NT2/D1 (cell line): Measurements from ENCODE around the gene TINAGL1.

Experiments
- DNase-seq: peaks from one replicate; pipeline ENCODE4 v3.0.0-alpha.2; 2011; ENCODE audit warnings: low read depth, low spot score
- H3K27me3 ChIP-seq: 2 replicates; pipeline ENCODE4 v1.6.0; 2011; ENCODE audit warnings: mild to moderate bottlenecking; ENCODE audit not compliant: insufficient read length, insufficient read depth
- H3K36me3 ChIP-seq: 2 replicates; pipeline ENCODE4 v1.6.1; 2011; ENCODE audit warnings: mild to moderate bottlenecking, low read length, mixed read lengths; ENCODE audit not compliant: insufficient read depth, insufficient read length
- H3K4me1 ChIP-seq: 2 replicates; pipeline ENCODE4 v1.5.1; 2011; ENCODE audit not compliant: insufficient read depth, insufficient read length
- H3K4me3 ChIP-seq: 2 replicates; pipeline ENCODE4 v1.5.1; 2011; ENCODE audit warnings: low read depth; ENCODE audit not compliant: insufficient read length
- H3K9ac ChIP-seq: 2 replicates; pipeline ENCODE4 v1.6.0; 2011; ENCODE audit warnings: low read depth; ENCODE audit not compliant: insufficient read length
- H3K9me3 ChIP-seq: 2 replicates; pipeline ENCODE4 v1.5.1; 2011; ENCODE audit warnings: mild to moderate bottlenecking, low read length; ENCODE audit not compliant: insufficient read depth
- SUZ12 ChIP-seq: IDR thresholded peaks from 2 replicates; pipeline ENCODE4 v1.6.1; 2011; ENCODE audit not compliant: insufficient read length, insufficient read depth; ENCODE audit errors: extremely low read depth
- YY1 ChIP-seq: IDR thresholded peaks from 2 replicates; pipeline ENCODE4 v1.6.1; 2011; ENCODE audit not compliant: insufficient read length, insufficient read depth
- ZNF274 ChIP-seq: IDR thresholded peaks from 2 replicates; pipeline ENCODE4 v1.6.1; 2011; ENCODE audit warnings: mild to moderate bottlenecking, low read depth, low read length

TINAGL1 gene

GRCh38 chr1:31574749-31575368, 1.5 kb upstream of the TINAGL1 start:
- no peak for DNase-seq
- no peaks in the 10 kb centered on the region for H3K9me3 ChIP-seq
- peaks cover 32% of the 10 kb centered on the region for H3K4me1 ChIP-seq
- no peak overlapping the region for H3K9ac ChIP-seq
- peaks cover 3% of the 10 kb centered on the region for H3K27me3 ChIP-seq
- H3K4me3 ChIP-seq, result no peak overlapping the region
- no peaks in the 10 kb centered on the region for H3K36me3 ChIP-seq
- no peak for TF ChIP-seq ZNF274
- no peak for TF ChIP-seq SUZ12
- TF ChIP-seq YY1, result no peak

- Histone ChIP-seq H3K27me3 (no peaks in the 10 kb centered on the region), H3K9ac (peak overlapping the region; percentile 51), H3K4me1 (peaks cover 37% of the 10 kb centered on the region), H3K4me3 (no peak overlapping the region), H3K9me3 (no peaks in the 10 kb centered on the region), H3K36me3 (no peaks in the 10 kb centered on the region)
- no peak for DNase-seq
- TF ChIP-seq SUZ12 (no peak), ZNF274 (no peak), YY1 (no peak)
Observed at GRCh38 chr1:31575369-31576140, 760 bp upstream of the TINAGL1 start.

GRCh38 chr1:31576743-31577455, 584 bp downstream of the TINAGL1 start:
- no peaks in the 10 kb centered on the region for H3K9me3 ChIP-seq
- H3K27me3 ChIP-seq, result no peaks in the 10 kb centered on the region
- peak overlapping the region; percentile 41 for H3K4me3 ChIP-seq
- TF ChIP-seq ZNF274 (no peak), YY1 (no peak), SUZ12 (no peak)
- peak overlapping the region; percentile 71 for H3K9ac ChIP-seq
- no peaks in the 10 kb centered on the region for H3K36me3 ChIP-seq
- no peak for DNase-seq
- peaks cover 41% of the 10 kb centered on the region for H3K4me1 ChIP-seq

- peaks cover 44% of the 10 kb centered on the region for H3K4me1 ChIP-seq
- TF ChIP-seq YY1 (no peak), ZNF274 (no peak), SUZ12 (no peak)
- no peak overlapping the region for H3K4me3 ChIP-seq
- no peaks in the 10 kb centered on the region for H3K27me3 ChIP-seq
- no peaks in the 10 kb centered on the region for H3K9me3 ChIP-seq
- no peaks in the 10 kb centered on the region for H3K36me3 ChIP-seq
- DNase-seq, result no peak
- H3K9ac ChIP-seq, result peak overlapping the region; percentile 71
Observed at GRCh38 chr1:31577515-31578192, 1.3 kb downstream of the TINAGL1 start.

- DNase-seq, result no peak
- H3K36me3 ChIP-seq, result peaks cover 13% of the 10 kb centered on the region
- TF ChIP-seq YY1, result no peak
- TF ChIP-seq ZNF274, result no peak
- TF ChIP-seq SUZ12, result no peak
- no peaks in the 10 kb centered on the region for H3K27me3 ChIP-seq
- peaks cover 49% of the 10 kb centered on the region for H3K4me1 ChIP-seq
- no peak overlapping the region for H3K4me3 ChIP-seq
- no peaks in the 10 kb centered on the region for H3K9me3 ChIP-seq
- H3K9ac ChIP-seq, result no peak overlapping the region
Observed at GRCh38 chr1:31579374-31579773, 3.1 kb downstream of the TINAGL1 start.

GRCh38 chr1:31580513-31580870, 4.2 kb downstream of the TINAGL1 start:
- no peaks in the 10 kb centered on the region for H3K27me3 ChIP-seq
- H3K9ac ChIP-seq, result peak overlapping the region; percentile 23
- no peaks in the 10 kb centered on the region for H3K9me3 ChIP-seq
- TF ChIP-seq SUZ12 (no peak), ZNF274 (no peak), YY1 (no peak)
- peaks cover 24% of the 10 kb centered on the region for H3K36me3 ChIP-seq
- H3K4me3 ChIP-seq, result no peak overlapping the region
- no peak for DNase-seq
- peaks cover 45% of the 10 kb centered on the region for H3K4me1 ChIP-seq
